ENCODE results near the gene RGS7. TPM values are rescaled to one million over a fixed set of nuclear protein-coding genes. Genes with fewer than 3 reads are reported as not detected.
A peak's percentile ranks its signal among the peaks of the same experiment; 100 is the strongest.
"Not testable (repeated sequence)": the region's sequence is repeated elsewhere in the genome, so short reads cannot be mapped to it uniquely, and the experiment has no call there.

Gene RGS7
- total RNA-seq, 1 donor from 2014 or later = under 0.01 TPM

- no peak for DNase-seq
Measured at GRCh38 chr1:240909701-240910457, 447.1 kb downstream of the RGS7 start.

- peak; percentile 42 for DNase-seq
Measured at GRCh38 chr1:240906477-240906876, 450.5 kb downstream of the RGS7 start.

GRCh38 chr1:240905225-240905765 lies 451.7 kb downstream of the RGS7 start:
- DNase-seq = no peak

GRCh38 chr1:240895424-240895823 lies 461.6 kb downstream of the RGS7 start:
- not testable (repeated sequence) for DNase-seq

GRCh38 chr1:240888787-240889048 lies 468.3 kb downstream of the RGS7 start:
- no peak for DNase-seq

GRCh38 chr1:240888039-240888786 lies 468.8 kb downstream of the RGS7 start:
- DNase-seq = peak; percentile 59

- no peak for DNase-seq
Measured at GRCh38 chr1:240883490-240883889, 473.5 kb downstream of the RGS7 start.

GRCh38 chr1:240882656-240883308 lies 474.2 kb downstream of the RGS7 start:
- not testable (repeated sequence) for DNase-seq

GRCh38 chr1:240878631-240879030 lies 478.4 kb downstream of the RGS7 start:
- peak; percentile 61 for DNase-seq

GRCh38 chr1:240877605-240878004 lies 479.4 kb downstream of the RGS7 start:
- no peak for DNase-seq

GRCh38 chr1:240876071-240876470 lies 480.9 kb downstream of the RGS7 start:
- no peak for DNase-seq

GRCh38 chr1:240869071-240869470 lies 487.9 kb downstream of the RGS7 start:
- no peak for DNase-seq

- no peak for DNase-seq
Measured at GRCh38 chr1:240866724-240867123, 490.3 kb downstream of the RGS7 start.

- no peak for DNase-seq
Measured at GRCh38 chr1:240860023-240860422, 497.0 kb downstream of the RGS7 start.

- no peak for DNase-seq
Measured at GRCh38 chr1:240854367-240854766, 502.6 kb downstream of the RGS7 start.

GRCh38 chr1:240847325-240847724 lies 509.7 kb downstream of the RGS7 start:
- DNase-seq = no peak

- no peak for DNase-seq
Measured at GRCh38 chr1:240844486-240844885, 512.5 kb downstream of the RGS7 start.

GRCh38 chr1:240843798-240844197 lies 513.2 kb downstream of the RGS7 start:
- no peak for DNase-seq

GRCh38 chr1:240836271-240836670 lies 520.7 kb downstream of the RGS7 start:
- DNase-seq = no peak

- no peak for DNase-seq
Measured at GRCh38 chr1:240835291-240835690, 521.7 kb downstream of the RGS7 start.

- no peak for DNase-seq
Measured at GRCh38 chr1:240833075-240833474, 523.9 kb downstream of the RGS7 start.

GRCh38 chr1:240831922-240832321 lies 525.1 kb downstream of the RGS7 start:
- DNase-seq = peak; percentile 3

GRCh38 chr1:240831191-240831631 lies 525.8 kb downstream of the RGS7 start:
- DNase-seq = peak; percentile 69
